OCI-LY7 (cell line): Measurements from ENCODE around the gene PARD3B.

Source experiments
- CTCF ChIP-seq: fragments of 200-600 bp; sonication (generic); conservative IDR thresholded peaks from 2 replicates; pipeline ENCODE4 v1.5.1; 2014; ENCODE audit warnings: mild to moderate bottlenecking, antibody characterized with exemption, low read length, moderate library complexity, mixed read lengths
- EZH2phosphoT487 ChIP-seq: fragments of 200-600 bp; sonication (generic); IDR thresholded peaks from 2 replicates; pipeline ENCODE4 v1.6.1; 2018; ENCODE audit warnings: low read depth, borderline replicate concordance, mild to moderate bottlenecking, mixed run types, antibody characterized with exemption, low read length, moderate library complexity, mixed read lengths

- TF ChIP-seq CTCF (no peak), EZH2phosphoT487 (no peak)
Measured at GRCh38 chr2:204972161-204972560, 426.9 kb downstream of the PARD3B start.
